A204.1 (cell line): ENCODE measurements around the gene STXBP5L.
A peak's percentile ranks its signal among the peaks of the same experiment; 100 is the strongest.
"Not testable (repeated sequence)": the region's sequence is repeated elsewhere in the genome, so short reads cannot be mapped to it uniquely, and the experiment has no call there.

Experiments
- FAIRE-seq: peaks from 2 replicates; lab custom pipeline; 2012; peaks lifted over from hg19 to GRCh38; lab: Jason Lieb, UNC

The STXBP5L gene

GRCh38 chr3:121063628-121064027 lies 155.6 kb downstream of the STXBP5L start:
- no peak for FAIRE-seq

- no peak for FAIRE-seq
These were observed 156.1 kb downstream of the STXBP5L start for GRCh38 chr3:121064121-121064520.

- no peak for FAIRE-seq
These were observed 164.1 kb downstream of the STXBP5L start for GRCh38 chr3:121072133-121072532.

- FAIRE-seq = no peak
These were observed 165.0 kb downstream of the STXBP5L start for GRCh38 chr3:121073011-121073410.

GRCh38 chr3:121075191-121075590 lies 167.2 kb downstream of the STXBP5L start:
- no peak for FAIRE-seq

GRCh38 chr3:121078378-121079101 lies 170.5 kb downstream of the STXBP5L start:
- not testable (repeated sequence) for FAIRE-seq

- no peak for FAIRE-seq
These were observed 188.9 kb downstream of the STXBP5L start for GRCh38 chr3:121096953-121097352.

- not testable (repeated sequence) for FAIRE-seq
These were observed 203.1 kb downstream of the STXBP5L start for GRCh38 chr3:121111086-121111485.

GRCh38 chr3:121111914-121112612 lies 204.1 kb downstream of the STXBP5L start:
- no peak for FAIRE-seq

GRCh38 chr3:121126033-121126706 lies 218.2 kb downstream of the STXBP5L start:
- no peak for FAIRE-seq

- FAIRE-seq = no peak
These were observed 218.7 kb downstream of the STXBP5L start for GRCh38 chr3:121126707-121127035.

GRCh38 chr3:121152573-121152972 lies 244.6 kb downstream of the STXBP5L start:
- FAIRE-seq = peak; percentile 9

- FAIRE-seq = no peak
These were observed 245.8 kb downstream of the STXBP5L start for GRCh38 chr3:121153851-121154250.

- FAIRE-seq = no peak
These were observed 247.0 kb downstream of the STXBP5L start for GRCh38 chr3:121155028-121155427.

GRCh38 chr3:121165397-121165837 lies 257.4 kb downstream of the STXBP5L start:
- no peak for FAIRE-seq

- FAIRE-seq = no peak
These were observed 259.6 kb downstream of the STXBP5L start for GRCh38 chr3:121167374-121168139.

GRCh38 chr3:121175083-121175482 lies 267.1 kb downstream of the STXBP5L start:
- FAIRE-seq = no peak

GRCh38 chr3:121190626-121191025 lies 282.6 kb downstream of the STXBP5L start:
- not testable (repeated sequence) for FAIRE-seq

GRCh38 chr3:121202573-121202972 lies 294.6 kb downstream of the STXBP5L start:
- FAIRE-seq = no peak

- no peak for FAIRE-seq
These were observed 315.1 kb downstream of the STXBP5L start for GRCh38 chr3:121223116-121223515.

GRCh38 chr3:121228971-121229370 lies 321.0 kb downstream of the STXBP5L start:
- no peak for FAIRE-seq

- FAIRE-seq = not testable (repeated sequence)
These were observed 322.2 kb downstream of the STXBP5L start for GRCh38 chr3:121230194-121230593.
